ENCODE data around the gene CASK.

DNA sequence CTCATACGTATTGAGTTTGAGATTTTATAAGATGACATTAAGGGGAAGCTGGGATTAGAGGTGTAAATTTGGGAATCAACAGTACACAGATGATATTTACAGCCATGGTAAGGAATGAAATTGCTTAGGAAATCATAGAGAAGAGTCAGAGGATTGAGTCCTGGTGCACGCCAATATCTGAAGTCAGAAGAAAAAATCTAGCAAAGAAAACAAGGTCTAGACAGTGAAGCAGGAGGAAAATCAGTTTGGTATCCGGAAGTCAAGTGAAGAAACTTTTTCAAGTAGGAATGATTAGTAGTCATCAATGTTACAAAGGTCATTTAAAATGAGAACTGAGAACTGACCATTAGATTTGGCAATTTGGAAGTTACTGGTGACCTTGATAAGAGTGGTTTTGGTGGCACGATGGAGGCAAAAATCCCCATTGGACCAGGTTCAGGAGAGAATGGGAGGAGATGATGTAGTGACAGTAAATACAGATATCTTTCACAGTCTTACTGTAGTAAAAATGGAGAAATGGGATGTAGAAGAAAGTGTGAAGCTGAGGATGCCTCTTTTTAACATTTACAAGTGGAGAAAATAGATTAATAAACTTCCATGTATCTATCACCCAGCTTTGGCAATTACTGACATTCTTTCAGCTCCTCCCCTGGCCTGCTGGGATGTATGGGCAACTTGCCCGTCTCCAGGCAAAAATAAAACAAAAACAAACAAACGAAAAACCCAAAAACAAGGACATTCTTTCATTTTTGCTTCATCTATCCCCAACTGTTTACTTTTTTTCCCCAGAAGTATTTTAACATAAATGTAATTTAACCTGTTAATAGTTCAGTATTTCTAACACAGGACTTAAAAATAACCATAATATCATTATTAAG is 245.9 kb downstream of the CASK start:
- TF ChIP-seq, protein P1, sequence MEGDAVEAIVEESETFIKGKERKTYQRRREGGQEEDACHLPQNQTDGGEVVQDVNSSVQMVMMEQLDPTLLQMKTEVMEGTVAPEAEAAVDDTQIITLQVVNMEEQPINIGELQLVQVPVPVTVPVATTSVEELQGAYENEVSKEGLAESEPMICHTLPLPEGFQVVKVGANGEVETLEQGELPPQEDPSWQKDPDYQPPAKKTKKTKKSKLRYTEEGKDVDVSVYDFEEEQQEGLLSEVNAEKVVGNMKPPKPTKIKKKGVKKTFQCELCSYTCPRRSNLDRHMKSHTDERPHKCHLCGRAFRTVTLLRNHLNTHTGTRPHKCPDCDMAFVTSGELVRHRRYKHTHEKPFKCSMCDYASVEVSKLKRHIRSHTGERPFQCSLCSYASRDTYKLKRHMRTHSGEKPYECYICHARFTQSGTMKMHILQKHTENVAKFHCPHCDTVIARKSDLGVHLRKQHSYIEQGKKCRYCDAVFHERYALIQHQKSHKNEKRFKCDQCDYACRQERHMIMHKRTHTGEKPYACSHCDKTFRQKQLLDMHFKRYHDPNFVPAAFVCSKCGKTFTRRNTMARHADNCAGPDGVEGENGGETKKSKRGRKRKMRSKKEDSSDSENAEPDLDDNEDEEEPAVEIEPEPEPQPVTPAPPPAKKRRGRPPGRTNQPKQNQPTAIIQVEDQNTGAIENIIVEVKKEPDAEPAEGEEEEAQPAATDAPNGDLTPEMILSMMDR (IDR thresholded peaks at IDR 0.05; ENCODE audit: poor library complexity), result no peak
- TF ChIP-seq EZH2 (IDR thresholded peaks at IDR 0.05; ENCODE audit: borderline replicate concordance) (no peak), EZH2phosphoT487 (IDR thresholded peaks at IDR 0.05; ENCODE audit: low read depth, severe bottlenecking, unreplicated experiment) (no peak)
